Endometrial microvascular endothelial cells (primary cell): ENCODE results near the gene TOM1L1. TPM values are rescaled to one million over a fixed set of nuclear protein-coding genes. Genes with fewer than 3 reads are reported as not detected.

Experiments
- in situ Hi-C: cut with HindIII; loops from 2 replicates; pipeline ENCODE4 v1.10.0; 2017; ENCODE audit warnings: low sequenced_read_pairs, low pct_unique_long_range_greater_than_20kb; ENCODE audit errors: inconsistent ontology term
- total RNA-seq: library from RNA; depleted of rRNA; stranded (reverse); fragments of >200 nt; gene quantifications from one replicate; pipeline ENCODE4 v1.2.3, GENCODE V29; 2015; ENCODE audit errors: inconsistent ontology term

TOM1L1 gene
- total RNA-seq, 1 donor from 2014 or later = 22.8 TPM

DNA sequence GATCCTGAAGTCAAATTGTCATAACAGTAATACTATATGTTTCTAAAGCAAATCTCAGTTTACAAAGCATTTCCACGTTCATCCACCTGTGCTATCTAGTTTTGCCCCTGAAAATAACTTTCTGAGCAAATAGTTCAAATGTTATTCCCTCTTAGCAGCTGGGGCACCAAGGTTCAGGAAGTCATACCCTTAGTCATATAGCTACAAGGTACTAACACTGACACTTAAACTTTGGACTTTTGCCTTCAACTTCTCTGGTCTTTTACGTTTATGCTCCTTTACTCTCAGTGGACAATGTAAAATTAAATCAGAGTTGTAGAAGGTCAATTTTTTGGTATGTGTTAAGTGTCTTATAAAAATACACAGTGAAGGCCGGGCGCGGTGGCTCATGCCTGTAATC is 34.8 kb downstream of the TOM1L1 start:
- in situ Hi-C loops = no loop called here

DNA sequence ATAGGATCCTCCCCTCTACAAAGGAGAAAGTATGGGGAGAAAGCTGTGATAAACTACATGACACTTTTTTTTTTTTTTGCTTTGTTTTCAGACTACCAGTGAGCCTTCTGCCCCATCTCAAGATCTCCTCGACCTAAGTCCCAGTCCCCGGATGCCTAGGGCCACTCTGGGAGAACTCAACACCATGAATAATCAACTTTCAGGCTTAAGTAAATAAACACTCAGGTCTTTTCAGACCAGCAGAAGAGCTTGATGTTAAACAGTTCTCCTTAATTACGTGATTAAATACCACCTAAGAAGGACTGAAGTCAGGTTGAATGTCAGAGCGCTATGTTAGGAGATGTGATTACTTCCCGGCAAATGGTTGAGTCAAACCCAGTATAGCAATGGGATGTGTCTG is 36.4 kb downstream of the TOM1L1 start:
- in situ Hi-C loops = no loop called here

DNA sequence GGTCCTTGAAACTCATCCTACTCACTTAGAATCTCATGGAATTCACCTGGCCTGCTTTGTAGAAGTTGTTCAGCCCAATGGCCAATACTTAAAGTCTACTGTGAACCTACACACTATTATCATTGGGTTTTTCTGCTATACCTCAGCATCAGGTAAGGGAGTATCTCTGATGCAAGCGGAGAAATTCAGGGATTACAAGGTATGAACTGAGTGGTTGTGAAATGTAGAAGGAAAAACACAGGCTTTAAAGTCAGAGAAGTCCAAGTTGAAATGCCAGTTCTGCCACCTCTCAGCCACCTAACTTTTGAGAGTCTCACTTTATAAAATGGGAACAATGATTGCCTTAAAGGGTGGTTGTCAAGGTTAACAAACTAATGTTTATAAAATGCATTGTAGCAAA is 36.8 kb downstream of the TOM1L1 start:
- in situ Hi-C loops = no loop called here

DNA sequence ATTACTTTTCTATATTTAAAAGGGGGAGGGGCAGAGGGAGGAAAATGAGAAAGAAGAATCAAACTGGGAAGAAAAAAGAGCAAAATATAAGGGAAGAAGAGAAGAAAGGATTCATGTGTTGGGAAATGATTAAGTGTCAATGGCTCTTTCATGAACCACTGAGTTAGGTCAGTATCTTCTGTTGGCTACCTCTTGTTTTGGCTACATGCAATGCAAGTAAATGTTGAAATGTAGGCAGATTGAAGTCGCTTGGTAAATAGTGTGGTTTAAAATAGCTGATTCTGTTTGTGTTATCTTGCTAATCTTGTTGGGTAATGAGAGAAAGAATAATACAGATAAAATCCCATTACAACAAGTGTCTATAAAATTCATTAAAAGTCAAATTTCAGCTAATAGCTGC is 40.6 kb downstream of the TOM1L1 start:
- in situ Hi-C loops = no loop called here

DNA sequence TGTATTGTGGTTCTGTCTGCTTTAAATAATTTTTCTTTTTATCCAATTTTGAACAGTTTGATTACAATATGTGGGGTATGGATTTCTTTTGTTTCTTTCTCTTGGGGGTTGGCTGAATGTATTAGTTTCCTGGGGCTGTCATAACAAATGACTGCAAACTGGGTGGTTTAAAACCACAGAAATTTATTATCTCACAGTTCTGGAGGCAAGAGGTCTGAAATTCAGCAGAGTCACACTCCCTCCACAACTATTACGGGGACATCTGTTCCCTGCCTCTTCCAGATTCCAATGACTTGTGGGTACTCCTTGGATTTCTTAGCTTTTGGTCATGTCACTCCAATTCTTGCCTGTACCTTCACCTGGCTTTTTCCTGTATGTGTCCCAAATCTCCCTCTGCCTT is 44.1 kb downstream of the TOM1L1 start:
- in situ Hi-C loops = no loop called here

DNA sequence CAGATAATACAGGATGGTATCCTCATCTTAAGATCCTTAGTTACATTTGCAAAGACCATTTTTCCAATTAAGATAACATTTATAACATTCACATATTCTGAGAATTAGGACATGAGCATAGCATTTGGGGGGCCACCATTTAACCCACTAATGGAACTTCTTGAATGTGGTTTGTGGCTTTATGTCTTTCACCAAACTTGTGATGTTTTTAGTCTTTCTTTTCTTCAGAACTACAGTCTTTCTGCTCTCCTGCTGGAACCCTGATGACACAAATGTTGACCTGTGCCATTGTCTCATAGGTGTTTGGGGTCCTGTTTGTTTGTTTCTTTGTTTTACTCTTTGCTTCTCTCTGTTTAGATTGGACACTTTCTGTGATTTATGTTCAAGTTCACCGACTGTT is 44.6 kb downstream of the TOM1L1 start:
- in situ Hi-C loops = no loop called here

DNA sequence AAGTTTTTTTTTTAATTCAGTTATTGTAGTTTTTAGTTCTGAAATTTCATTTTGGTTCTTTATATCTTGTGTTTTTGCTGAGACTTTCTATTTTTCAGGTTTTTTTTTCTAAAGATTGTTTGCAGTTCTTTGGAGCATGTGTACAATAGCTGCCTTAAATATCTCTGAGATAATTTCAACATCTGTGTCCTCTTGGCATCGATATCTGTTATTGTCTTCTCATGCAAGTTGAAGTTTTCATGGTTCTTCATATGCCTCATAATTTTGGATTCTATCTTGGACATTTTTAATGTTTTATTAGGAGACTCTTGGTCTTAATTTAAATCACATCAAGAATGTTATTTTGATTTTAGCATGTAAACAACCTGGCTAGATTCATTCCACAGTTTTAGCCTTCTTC is 45.0 kb downstream of the TOM1L1 start:
- in situ Hi-C loops = no loop called here

DNA sequence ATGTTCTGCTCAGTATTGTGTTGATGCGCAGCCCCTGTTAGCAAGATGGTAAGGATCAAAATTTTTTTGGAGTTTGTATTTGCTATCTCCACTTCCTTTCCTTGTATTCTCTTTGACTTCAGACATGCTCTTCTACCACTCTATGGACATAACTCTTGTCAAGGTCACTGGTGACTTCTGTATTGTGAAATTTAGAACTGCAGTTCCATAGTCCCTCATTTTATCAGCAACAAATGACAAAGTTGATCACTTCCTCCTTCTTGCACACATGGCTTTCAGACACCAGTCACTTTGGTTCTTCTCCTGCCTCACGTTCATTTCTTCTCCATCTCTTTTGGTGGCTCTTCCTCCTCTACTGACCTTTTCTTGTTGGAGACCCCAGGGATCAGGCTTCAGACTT is 46.7 kb downstream of the TOM1L1 start:
- in situ Hi-C loops = no loop called here

DNA sequence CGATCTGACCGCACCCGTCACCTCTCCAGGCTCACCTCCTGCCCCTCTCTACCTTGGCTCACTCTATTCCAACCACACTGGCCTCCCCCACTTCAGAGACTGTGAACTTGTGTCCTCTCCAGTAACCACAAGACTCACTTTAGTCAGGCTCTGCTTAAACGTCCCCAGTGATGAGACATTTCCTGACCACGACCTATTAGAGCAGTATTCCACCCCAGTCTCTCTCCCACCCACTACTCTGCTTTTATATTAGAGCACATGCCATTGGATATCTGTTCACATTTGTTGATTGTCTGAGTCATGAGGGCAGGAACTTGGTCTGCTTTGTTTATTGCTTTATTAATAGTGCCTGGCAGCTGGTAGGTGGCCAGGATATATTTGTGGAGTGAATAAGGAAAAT is 47.7 kb downstream of the TOM1L1 start:
- in situ Hi-C loops = no loop called here

DNA sequence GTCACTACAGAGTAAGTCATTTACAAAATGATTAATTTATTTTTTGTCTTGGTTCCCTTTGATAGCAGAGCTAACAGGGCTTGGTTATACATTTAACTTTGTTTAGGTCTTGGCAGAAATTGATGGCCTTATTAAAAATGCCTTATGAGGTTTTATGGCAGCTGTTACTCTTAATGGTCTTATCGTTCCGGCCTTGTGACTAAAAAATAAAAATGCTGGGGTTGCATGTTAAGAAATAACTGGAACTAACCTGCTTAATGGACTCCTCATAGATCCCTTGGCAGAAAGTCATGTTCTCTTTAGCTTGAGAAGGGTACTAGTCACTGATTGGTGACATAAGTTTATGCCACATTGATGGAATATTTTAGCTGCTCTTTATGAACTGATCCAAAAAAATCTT is 49.5 kb downstream of the TOM1L1 start:
- in situ Hi-C loops = no loop called here

DNA sequence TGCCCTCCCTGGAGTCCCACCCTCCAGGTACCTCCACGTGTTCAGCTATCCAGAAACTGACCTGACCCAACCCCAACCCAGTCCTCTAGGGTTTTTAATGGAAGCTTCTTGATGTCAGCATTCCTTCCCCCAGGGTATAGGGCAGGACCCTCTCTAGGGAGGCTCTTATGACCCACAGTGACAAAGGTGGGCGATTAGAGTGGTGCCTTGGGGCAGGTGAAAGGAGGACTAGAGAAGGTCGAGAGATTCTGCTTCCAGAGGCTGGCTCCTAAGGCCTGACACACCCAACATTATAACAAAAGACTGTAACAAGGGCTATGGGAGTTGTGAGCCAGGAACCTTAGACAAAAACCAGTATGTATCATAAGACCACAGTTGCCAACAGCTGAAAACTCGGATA is 50.6 kb downstream of the TOM1L1 start:
- in situ Hi-C loops = no loop called here

DNA sequence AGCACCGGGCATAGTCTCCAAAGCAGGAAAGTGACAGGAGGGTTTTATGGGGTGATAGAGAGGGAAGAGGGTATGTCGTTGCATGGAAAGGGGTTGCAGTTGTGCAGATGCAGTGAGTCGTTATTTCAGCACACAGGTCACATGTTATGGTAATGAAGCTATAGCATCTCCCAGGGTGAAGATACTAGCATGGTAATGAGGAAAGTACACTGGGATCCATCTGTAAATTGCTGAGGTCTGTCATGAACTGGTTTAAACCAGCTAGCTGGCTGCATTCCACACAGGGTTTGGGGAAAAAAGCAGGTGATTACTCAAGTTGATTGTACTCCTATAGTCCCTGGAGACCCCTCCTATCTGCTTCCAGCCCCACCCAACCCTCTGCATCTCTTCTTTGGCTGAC is 56.1 kb downstream of the TOM1L1 start:
- in situ Hi-C loops = no loop called here

DNA sequence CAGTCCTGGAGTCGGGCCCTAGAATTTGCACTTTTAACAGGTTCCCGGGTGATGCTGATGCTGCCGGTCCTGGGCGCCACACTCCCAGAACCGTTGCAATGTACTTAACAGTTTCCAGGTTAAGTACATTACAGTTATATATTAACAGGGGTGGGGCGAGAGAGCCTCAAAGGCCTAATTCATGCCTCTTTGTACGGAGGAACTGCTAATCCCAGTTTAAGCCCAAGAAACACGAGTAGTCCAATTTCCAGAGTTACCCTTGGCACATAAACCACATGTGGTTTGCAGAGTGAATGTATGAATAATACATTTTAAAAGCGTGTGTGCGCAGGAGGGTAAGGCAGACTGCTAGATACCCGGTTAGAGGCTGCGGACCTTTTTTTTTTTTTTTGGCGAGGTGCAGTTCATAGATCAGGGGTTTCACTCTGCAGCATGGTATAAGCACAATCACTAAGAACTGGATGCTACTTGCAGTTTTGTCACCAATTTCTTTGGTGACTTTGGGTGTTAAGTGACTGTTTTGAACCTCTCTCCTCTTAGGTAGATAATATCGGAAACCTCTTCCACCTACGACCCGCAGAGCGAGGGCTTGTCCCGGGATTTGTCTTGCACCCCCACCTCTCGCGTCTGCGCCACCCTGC is 67.1 kb downstream of the TOM1L1 start:
- in situ Hi-C loops = no loop called here

DNA sequence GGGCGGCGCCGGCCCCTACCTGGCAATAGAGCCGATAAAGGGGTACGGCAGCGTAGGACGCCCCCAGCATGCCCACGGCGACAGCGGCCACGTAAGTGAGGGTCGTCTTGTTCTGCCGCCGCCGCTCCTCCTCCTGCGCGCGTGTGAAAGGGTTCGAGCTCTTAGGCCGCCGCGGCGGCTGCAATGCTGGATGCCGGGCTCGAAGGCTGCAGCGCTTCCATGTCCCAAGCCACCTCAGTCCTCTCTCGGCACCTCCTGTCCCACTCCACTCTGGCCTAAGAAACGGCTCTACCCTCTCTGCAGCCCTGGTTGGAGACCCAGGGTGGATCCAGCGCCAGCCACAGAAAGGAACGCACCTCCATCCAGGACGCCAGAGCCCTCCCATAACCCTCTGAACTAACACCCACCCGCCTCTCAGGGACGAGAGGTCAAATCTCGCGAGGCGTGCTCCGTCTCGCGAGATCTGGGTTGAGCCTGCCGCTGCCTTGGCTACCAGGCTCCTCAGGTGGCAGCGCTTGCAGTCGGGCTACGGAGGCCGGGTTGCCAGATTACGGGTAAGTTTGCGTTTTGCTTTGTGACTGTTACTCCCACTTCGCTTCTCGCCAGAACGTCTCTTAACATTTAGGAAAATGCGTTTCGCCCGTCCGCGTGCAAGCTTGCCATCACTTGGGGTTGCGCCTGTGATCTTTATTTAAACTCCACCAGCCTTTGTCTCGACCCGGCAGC is 67.8 kb downstream of the TOM1L1 start, which contains the start of the genes COX11 and STXBP4:
Gene COX11, minus strand, starts transcription at position 393 of the 726 bp plus-strand sequence. Its CDS starts 8 bp downstream, at position 385.
Gene STXBP4, plus strand, starts transcription at position 504 of the 726 bp plus-strand sequence. CDS start 17,455 bp downstream, outside the sequence.
- in situ Hi-C loops = no loop called here

DNA sequence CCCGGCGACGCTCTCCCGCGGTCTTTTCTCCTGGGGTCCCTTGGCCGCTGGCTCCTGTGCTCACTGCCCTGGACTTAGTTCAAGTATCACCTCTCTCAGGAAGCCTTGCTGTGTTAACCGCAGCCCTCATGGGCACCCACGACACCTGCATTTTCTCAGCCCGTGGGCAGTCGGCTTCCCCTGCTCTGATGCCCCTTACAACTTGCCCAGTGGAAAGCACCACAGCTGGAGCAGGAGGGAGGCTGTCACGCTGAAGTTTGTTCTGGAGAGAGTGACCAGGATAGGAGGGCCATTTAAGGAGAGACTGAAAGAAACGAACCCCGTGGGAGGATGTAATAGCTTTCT is 68.3 kb downstream of the TOM1L1 start:
- in situ Hi-C loops = no loop called here

DNA sequence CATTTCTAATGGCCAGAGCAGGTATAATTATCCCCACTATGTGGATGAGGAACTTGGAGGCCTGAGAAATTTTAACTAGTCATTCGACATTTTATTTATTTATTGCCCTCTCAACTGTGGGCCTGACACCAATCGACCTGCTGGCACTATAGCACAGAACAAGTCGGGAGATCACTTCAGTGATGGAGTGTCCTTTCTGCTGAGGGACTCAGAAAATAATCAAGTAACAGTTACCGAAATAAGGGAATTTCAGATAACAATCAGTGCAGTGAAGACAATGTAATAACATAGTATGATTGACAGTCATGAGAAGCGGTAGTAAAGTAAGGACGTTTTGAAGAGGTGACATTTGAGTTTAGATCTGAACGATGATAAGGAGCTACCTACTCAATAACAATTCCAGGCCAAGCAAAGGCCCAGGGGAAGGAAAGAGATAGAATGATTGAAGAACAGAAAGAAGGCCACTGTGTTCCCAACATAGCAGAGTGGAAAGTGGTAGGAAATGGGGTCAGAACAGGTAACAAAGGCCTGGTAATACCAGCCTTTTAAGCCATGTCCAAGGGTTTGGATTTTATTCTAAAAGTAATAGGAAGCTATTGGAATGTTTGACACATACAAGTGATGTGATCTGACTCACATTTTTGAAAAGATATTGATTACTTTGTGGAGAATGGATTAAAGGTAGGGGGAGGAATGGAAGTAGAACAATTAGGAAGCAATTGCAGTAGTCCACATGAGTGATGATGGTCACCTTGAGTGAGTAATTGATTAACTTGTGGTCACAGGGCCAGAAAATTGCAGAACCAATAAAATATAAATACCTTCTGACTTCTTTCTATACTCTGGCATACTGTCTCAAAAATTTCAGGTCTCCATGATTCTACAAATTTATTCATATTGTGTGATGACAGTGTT is 69.3 kb downstream of the TOM1L1 start:
- in situ Hi-C loops = no loop called here

DNA sequence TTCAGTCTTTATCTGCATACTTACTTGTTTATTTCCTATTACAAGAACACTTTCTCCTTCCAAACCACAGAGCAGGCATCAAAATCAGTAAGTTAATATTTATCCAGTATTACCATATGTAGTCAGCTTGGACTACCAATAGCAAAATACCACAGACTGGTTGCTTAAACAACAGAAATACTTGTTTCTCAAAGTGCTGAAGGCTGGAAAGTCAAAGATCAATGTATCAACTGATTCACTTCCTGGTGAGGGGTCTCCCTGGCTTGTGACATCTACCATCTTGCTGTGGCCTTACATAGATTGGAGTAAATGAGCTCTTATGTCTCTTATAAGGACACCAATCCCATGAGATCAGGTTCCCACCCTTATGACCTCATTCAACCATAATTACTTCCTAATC is 70.5 kb downstream of the TOM1L1 start:
- in situ Hi-C loops = no loop called here

DNA sequence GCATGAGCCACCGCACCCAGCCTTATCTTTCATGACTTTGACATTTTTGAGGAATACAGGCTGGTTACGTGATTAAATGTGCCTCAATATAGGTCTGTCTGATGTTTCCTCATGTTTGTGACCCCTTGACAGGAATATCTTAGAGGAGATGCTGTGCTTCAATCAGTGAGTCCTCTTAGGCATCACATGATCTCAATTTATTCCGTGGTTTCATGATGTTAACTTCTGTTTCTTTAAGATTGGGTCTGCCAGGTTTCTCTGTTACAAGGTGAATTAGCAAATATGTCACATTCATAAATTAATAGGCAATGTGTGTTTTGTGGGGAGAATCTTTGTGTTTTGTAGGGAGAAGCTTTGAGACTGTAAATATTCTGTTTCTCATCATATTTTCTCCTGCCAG is 71.2 kb downstream of the TOM1L1 start:
- in situ Hi-C loops = no loop called here

DNA sequence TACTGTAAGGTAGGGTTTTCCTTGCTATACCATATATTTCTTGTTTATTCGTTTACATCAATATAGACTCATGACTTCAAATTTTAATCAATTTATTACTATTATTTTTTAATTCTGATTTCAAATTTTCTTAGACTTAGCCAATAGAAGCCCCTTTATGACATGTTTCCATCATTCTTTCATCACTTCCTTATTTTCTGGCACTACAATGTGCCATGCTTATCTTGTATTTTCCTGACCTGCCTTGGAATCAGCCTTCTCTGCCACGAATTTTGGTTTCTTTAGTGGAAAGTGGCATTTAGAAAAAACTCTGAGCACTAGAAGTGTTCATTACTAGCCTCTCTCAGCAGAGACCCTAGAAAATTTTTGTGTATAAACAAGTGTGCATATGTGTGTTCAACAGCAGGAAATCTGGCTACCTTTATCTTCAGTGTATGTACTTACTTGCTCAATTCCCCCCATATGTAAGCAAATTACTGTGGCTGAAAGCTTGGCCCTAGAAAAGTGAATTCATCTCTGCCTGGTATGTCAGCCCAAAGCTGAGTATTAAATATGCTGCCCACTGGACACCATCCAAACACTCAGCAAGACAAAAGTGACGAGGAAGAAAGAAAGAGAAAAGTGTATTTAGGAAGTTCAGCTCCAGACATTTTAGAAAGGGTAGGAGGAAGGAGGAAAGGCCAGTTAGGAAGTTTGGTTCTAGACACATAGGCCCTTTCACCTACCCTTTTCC is 71.9 kb downstream of the TOM1L1 start:
- in situ Hi-C loops = no loop called here
